ENCODE results near the gene RANBP17.

RANBP17 gene

GRCh38 chr5:171315386-171315891 is 453.6 kb downstream of the RANBP17 start:
- no peak overlapping the region for H3K27ac ChIP-seq (ENCODE audit: extremely low read depth, low read depth, low read length)
- POLR2A ChIA-PET = no interaction called here
- no peak overlapping the region for H3K4me3 ChIP-seq (ENCODE audit: low read depth, low read length)
- CTCF ChIA-PET = interaction anchor here (0.6 kb wide), 1 partner anchor 253 kb away, joined by 5 read pairs; no protein-coding TSS in a partner anchor
- TF ChIP-seq ZFP3 (tag by site-specific recombination; IDR thresholded peaks at IDR 0.05; ENCODE audit: low read depth) (no peak), ZNF146 (tag by site-specific recombination; IDR thresholded peaks at IDR 0.05) (no peak), ZNF433 (tag by site-specific recombination; IDR thresholded peaks at IDR 0.05; ENCODE audit: low read depth) (no peak), ZNF571 (tag by site-specific recombination; IDR thresholded peaks at IDR 0.05) (no peak), ZNF335 (tag by site-specific recombination; conservative IDR thresholded peaks at IDR 0.05) (no peak), ZNF558 (tag by site-specific recombination; IDR thresholded peaks at IDR 0.05) (no peak), ZNF18 (tag by site-specific recombination; IDR thresholded peaks at IDR 0.05) (no peak), PRDM4 (tag by site-specific recombination; IDR thresholded peaks at IDR 0.05) (no peak), ZNF544 (tag by site-specific recombination; IDR thresholded peaks at IDR 0.05) (no peak)
- H3K4me1 ChIP-seq (ENCODE audit: control insufficient read depth, insufficient read depth, low read length) = no peaks in the 10 kb centered on the region
- peaks cover 3 to 9% of the 10 kb centered on the region in 2 experiments; a peak in 2 of 3 replicates for H3K36me3 ChIP-seq (ENCODE audit: control insufficient read depth in 2 of 2, insufficient read depth in 1 of 2, low read length in 2 of 2)
- H3K9me3 ChIP-seq (ENCODE audit: control insufficient read depth, insufficient read depth, low read depth, low read length) = no peaks in the 10 kb centered on the region

- POLR2A ChIA-PET = no interaction called here
- no peaks in the 10 kb centered on the region for H3K4me1 ChIP-seq (ENCODE audit: control insufficient read depth, insufficient read depth, low read length)
- H3K9me3 ChIP-seq (ENCODE audit: control insufficient read depth, insufficient read depth, low read depth, low read length) = no peaks in the 10 kb centered on the region
- H3K27ac ChIP-seq (ENCODE audit: extremely low read depth, low read depth, low read length) = no peak overlapping the region
- H3K4me3 ChIP-seq (ENCODE audit: low read depth, low read length) = no peak overlapping the region
- TF ChIP-seq ZNF514 (tag by site-specific recombination; IDR thresholded peaks at IDR 0.05) (no peak), ZXDB (tag by site-specific recombination; IDR thresholded peaks at IDR 0.05) (no peak), ZSCAN4 (tag by site-specific recombination; IDR thresholded peaks at IDR 0.05) (no peak), ZNF280D (tag by site-specific recombination; IDR thresholded peaks at IDR 0.05) (no peak), ZNF580 (tag by site-specific recombination; IDR thresholded peaks at IDR 0.05) (no peak), ZNF529 (tag by site-specific recombination; IDR thresholded peaks at IDR 0.05; ENCODE audit: insufficient replicate concordance) (no peak), ZFP37 (tag by site-specific recombination; IDR thresholded peaks at IDR 0.05) (no peak), ZNF639 (tag by site-specific recombination; IDR thresholded peaks at IDR 0.05) (no peak), ZNF768 (tag by site-specific recombination; IDR thresholded peaks at IDR 0.05) (no peak), RBAK (tag by site-specific recombination; IDR thresholded peaks at IDR 0.05) (no peak), PATZ1 (tag by site-specific recombination; IDR thresholded peaks at IDR 0.05) (no peak), PBX3 (CRISPR knock-in tag; IDR thresholded peaks at IDR 0.05) (no peak), ZNF140 (tag by site-specific recombination; IDR thresholded peaks at IDR 0.05) (no peak)
- CTCF ChIA-PET = interaction anchor here (0.6 kb wide), 1 partner anchor 253 kb away, joined by 5 read pairs; no protein-coding TSS in a partner anchor
- peaks cover 3 to 6% of the 10 kb centered on the region in 2 experiments; a peak in 2 of 3 replicates for H3K36me3 ChIP-seq (ENCODE audit: control insufficient read depth in 2 of 2, insufficient read depth in 1 of 2, low read length in 2 of 2)
Measured at GRCh38 chr5:171315925-171316257, 454.1 kb downstream of the RANBP17 start.
